HG03457 (cell line): ENCODE data around the gene ANKRD1.
"Not testable (repeated sequence)": the region's sequence is repeated elsewhere in the genome, so short reads cannot be mapped to it uniquely, and the experiment has no call there.

Experiments used
- ATAC-seq: cut with Tn5 transposase; IDR thresholded peaks from one replicate; pipeline ENCODE4 v1.9.1; 2021; ENCODE audit warnings: moderate number of reproducible peaks; ENCODE audit not compliant: unreplicated experiment

ANKRD1 gene

GRCh38 chr10:90920986-90921666 lies at the start of gene ANKRD1:
Gene ANKRD1, minus strand, starts transcription at chr10:90921087. Its CDS starts 60 bp downstream, at chr10:90921027.
- ATAC-seq = no peak

- no peak for ATAC-seq
Observed at GRCh38 chr10:90969947-90970673, 49.2 kb upstream of the ANKRD1 start.

GRCh38 chr10:90969121-90969534 lies 48.2 kb upstream of the ANKRD1 start:
- no peak for ATAC-seq

GRCh38 chr10:90968328-90969081 lies 47.6 kb upstream of the ANKRD1 start:
- no peak for ATAC-seq

- ATAC-seq = no peak
Observed at GRCh38 chr10:90967865-90968264, 47.0 kb upstream of the ANKRD1 start.

- no peak for ATAC-seq
Observed at GRCh38 chr10:90966146-90966545, 45.3 kb upstream of the ANKRD1 start.

GRCh38 chr10:90965720-90966119 lies 44.8 kb upstream of the ANKRD1 start:
- ATAC-seq = no peak

- no peak for ATAC-seq
Observed at GRCh38 chr10:90964781-90965465, 44.0 kb upstream of the ANKRD1 start.

- no peak for ATAC-seq
Observed at GRCh38 chr10:90963331-90963730, 42.4 kb upstream of the ANKRD1 start.

GRCh38 chr10:90960355-90960814 lies 39.5 kb upstream of the ANKRD1 start:
- ATAC-seq = no peak

GRCh38 chr10:90959826-90960225 lies 38.9 kb upstream of the ANKRD1 start:
- no peak for ATAC-seq

GRCh38 chr10:90958781-90959180 lies 37.9 kb upstream of the ANKRD1 start:
- ATAC-seq = no peak

GRCh38 chr10:90947030-90947960 lies 26.4 kb upstream of the ANKRD1 start:
- ATAC-seq = no peak

GRCh38 chr10:90945491-90946070 lies 24.7 kb upstream of the ANKRD1 start:
- no peak for ATAC-seq

- ATAC-seq = no peak
Observed at GRCh38 chr10:90944749-90945148, 23.9 kb upstream of the ANKRD1 start.

GRCh38 chr10:90942980-90943379 lies 22.1 kb upstream of the ANKRD1 start:
- not testable (repeated sequence) for ATAC-seq

- no peak for ATAC-seq
Observed at GRCh38 chr10:90939648-90940047, 18.8 kb upstream of the ANKRD1 start.

- ATAC-seq = no peak
Observed at GRCh38 chr10:90939116-90939515, 18.2 kb upstream of the ANKRD1 start.

GRCh38 chr10:90937645-90938258 lies 16.9 kb upstream of the ANKRD1 start:
- no peak for ATAC-seq
